ENCODE measurements around the gene TFR2.

Gene TFR2

GRCh38 chr7:100572281-100572948 is 68.9 kb downstream of the TFR2 start:
- no peak for DNase-seq (ENCODE audit: low read depth)

DNA sequence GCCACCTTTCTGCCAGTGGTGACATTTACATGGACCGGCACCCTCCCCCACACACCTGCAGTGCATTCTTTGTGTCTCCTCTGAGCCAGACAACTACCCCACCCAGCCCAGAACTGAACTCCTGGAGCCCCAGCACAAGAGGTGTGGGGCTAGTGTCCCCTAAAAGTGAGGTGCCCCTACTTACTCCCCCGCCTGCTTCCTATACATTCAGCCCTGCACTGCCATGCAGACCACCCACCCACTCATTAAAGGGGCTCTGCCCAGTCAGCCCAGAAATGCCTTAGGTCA is 69.6 kb downstream of the TFR2 start:
- no peak for DNase-seq (ENCODE audit: low read depth)

DNA sequence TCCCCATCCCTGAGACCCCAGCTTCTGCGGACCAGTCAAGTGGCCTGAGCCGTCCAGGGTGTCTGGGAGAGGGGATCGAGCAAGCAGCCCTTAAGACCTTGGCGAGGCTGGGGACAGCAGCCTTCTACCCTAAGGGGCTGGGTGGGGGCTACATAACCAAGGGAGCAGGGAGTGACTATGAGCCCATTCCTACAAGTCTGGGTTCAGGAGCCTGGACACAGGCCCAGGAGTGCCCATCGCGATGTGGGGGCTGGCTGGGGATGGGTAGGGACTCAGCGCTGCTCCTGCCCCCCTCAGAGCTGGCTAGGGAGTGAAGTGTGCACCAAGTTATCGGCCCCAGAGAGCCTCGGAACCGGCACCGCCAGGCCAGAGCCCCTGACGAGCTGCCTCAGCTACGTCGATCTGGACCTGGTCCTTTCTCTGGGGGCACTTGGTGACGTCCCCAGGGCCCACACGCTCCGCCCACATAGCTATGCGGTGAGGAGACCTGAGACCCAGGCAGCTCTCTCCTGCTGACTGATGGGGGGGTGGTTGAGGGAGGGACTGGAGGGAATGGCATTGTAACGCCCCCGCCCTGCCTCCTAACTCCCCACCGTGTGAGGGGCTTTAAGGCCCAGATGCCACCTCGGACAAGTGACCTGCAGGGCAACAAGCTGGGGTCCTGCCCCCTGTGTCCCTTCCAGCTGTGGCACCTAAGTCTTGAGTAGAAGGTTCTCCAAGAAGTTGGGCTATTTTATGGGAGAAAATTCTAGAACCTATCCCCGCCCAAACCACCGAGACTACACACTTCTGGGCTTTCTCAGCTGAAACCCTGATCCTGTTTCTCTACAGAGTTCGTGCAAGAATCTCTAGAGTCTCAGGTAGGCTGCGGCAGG is 70.2 kb downstream of the TFR2 start:
- DNase-seq (ENCODE audit: low read depth) = no peak
